ENCODE data around the gene TPMT.

TPMT gene

DNA sequence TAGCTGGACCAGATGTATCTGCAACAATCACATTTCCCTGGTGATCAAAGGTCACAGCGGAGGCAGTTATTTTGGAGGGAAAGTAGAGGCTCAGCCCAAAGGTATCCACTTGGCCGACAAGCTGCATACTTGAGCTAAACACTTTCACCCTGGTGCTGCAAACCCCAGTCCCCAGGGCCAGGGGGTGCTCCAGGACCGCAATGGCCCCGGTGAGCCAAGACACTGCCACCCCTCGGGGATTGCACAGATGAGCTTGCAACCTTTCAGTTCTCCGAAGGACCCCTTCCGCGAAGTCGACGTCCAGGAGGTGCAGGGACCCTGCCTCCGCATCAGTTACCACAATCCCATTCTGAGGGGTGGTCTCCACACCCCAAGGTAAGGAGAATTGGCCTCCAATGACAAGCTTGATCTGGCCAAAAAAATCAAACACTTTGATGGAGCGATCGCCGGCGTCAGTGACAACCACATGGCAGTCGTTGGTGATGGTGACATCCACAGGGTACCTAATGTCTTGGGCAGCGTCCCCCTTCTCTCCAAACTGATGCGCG lies 33.2 kb downstream of the TPMT start:
- TF ChIP-seq, protein P1, sequence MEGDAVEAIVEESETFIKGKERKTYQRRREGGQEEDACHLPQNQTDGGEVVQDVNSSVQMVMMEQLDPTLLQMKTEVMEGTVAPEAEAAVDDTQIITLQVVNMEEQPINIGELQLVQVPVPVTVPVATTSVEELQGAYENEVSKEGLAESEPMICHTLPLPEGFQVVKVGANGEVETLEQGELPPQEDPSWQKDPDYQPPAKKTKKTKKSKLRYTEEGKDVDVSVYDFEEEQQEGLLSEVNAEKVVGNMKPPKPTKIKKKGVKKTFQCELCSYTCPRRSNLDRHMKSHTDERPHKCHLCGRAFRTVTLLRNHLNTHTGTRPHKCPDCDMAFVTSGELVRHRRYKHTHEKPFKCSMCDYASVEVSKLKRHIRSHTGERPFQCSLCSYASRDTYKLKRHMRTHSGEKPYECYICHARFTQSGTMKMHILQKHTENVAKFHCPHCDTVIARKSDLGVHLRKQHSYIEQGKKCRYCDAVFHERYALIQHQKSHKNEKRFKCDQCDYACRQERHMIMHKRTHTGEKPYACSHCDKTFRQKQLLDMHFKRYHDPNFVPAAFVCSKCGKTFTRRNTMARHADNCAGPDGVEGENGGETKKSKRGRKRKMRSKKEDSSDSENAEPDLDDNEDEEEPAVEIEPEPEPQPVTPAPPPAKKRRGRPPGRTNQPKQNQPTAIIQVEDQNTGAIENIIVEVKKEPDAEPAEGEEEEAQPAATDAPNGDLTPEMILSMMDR (IDR thresholded peaks at IDR 0.05; ENCODE audit: insufficient read depth, low read depth, low read length, missing control alignments): peak; percentile 70
- DNase-seq (ENCODE audit: low read depth): peak; percentile 65
- H3K4me3 ChIP-seq (ENCODE audit: low read depth, low read length): peak overlapping the region; percentile 36

DNA sequence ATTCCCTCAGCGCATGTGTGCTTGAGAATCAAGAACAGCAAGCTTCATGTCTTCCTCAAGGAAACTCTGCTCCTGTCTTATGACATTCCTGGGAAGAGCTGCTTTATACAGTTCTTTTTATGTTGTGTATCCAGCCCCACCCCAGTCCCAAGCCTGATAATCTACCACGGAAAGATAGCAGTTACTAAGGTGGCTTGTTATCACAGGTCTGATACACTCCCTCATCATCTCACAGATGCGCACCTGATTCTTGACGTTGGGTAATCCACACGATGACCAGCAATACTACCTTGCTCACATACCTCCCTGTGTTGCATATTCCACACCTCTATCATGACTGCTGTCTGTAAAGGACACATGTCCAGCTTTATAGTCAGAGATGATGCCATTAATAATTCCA lies 35.6 kb downstream of the TPMT start:
- TF ChIP-seq, protein P1 (IDR thresholded peaks at IDR 0.05; ENCODE audit: insufficient read depth, low read depth, low read length, missing control alignments): no peak
- DNase-seq (ENCODE audit: low read depth): no peak
- H3K4me3 ChIP-seq (ENCODE audit: low read depth, low read length): no peak overlapping the region

DNA sequence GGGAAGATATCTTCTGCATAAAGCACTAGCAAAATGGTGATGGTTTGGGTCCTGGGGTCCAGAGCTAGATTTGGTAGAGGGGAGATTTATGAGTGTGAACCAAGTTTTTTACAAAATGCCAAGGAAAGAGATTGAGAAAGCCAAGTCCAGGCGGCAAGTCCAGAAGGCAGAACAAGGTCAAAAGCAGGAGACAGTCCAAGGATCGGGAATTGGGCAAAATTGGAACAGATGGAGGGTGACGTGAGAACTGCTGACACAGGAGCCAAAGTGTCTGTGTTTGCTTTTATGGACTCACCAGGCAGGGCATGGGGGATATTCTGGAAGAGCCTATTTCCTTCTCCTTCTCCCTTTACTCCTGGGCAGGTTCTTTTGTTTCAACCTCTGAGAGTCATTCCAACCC lies 36.5 kb downstream of the TPMT start:
- DNase-seq (ENCODE audit: low read depth): no peak
- H3K4me3 ChIP-seq (ENCODE audit: low read depth, low read length): no peak overlapping the region
- TF ChIP-seq, protein P1 (IDR thresholded peaks at IDR 0.05; ENCODE audit: insufficient read depth, low read depth, low read length, missing control alignments): no peak

DNA sequence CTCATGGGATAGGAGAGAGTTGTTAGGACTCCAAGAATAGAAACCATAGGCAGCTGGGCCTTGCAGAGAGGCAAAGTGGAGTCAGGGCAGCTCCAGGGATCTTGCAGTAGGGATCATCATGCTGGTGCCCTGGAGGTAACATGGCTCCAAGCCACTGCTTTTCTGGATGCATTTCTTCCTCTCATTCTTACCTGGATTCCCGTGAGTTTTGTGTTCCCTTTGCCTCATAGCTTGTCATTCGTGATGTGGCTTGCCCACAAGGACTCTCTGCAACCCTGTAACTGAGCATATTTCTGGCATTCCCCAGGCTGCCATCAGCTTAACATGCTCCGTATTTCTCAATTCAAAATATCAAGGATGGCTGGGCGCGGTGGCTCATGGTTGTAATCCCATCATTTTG lies 37.7 kb downstream of the TPMT start:
- TF ChIP-seq, protein P1 (IDR thresholded peaks at IDR 0.05; ENCODE audit: insufficient read depth, low read depth, low read length, missing control alignments): no peak
- H3K4me3 ChIP-seq (ENCODE audit: low read depth, low read length): no peak overlapping the region
- DNase-seq (ENCODE audit: low read depth): no peak

DNA sequence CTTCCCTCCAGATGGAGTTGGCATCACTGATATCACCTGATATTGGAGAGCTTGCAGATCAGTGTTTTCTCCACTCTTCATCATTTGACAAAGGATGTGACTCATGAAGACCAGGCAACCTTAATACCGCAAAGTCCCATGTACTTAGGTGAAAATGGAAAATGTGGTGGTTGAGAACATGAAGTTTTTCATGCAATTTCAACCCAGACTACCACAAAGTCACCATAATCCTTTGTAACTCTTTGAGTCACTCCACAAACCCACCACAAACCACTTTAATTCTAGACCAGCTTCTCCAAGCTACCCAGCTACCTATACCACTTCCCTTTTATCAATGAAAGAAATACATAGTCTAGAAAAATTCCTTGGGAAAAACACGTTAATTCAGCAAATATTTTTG lies 39.5 kb downstream of the TPMT start:
- DNase-seq (ENCODE audit: low read depth): no peak
- TF ChIP-seq, protein P1 (IDR thresholded peaks at IDR 0.05; ENCODE audit: insufficient read depth, low read depth, low read length, missing control alignments): no peak
- no peak overlapping the region for H3K4me3 ChIP-seq (ENCODE audit: low read depth, low read length)

DNA sequence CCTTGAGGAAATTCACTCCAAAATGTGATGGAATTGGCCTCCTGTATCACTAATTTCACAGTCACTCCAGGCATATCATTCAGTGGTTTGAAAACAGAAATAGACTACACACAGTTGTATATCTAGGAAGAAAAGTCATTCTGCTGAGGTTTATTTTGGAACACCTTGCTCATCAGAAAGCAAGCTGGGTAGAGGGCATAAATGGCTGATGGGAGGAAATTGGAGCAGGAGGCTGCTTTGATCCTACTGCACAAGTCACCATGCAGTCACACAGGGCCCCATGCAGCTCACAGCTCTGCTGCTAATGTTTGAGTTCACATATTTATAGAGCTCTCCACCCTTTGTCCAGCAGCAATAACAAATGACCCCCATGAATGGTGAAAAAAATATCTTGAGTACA lies 44.7 kb downstream of the TPMT start:
- TF ChIP-seq, protein P1 (IDR thresholded peaks at IDR 0.05; ENCODE audit: insufficient read depth, low read depth, low read length, missing control alignments): no peak
- no peak for DNase-seq (ENCODE audit: low read depth)
- H3K4me3 ChIP-seq (ENCODE audit: low read depth, low read length): no peak overlapping the region

DNA sequence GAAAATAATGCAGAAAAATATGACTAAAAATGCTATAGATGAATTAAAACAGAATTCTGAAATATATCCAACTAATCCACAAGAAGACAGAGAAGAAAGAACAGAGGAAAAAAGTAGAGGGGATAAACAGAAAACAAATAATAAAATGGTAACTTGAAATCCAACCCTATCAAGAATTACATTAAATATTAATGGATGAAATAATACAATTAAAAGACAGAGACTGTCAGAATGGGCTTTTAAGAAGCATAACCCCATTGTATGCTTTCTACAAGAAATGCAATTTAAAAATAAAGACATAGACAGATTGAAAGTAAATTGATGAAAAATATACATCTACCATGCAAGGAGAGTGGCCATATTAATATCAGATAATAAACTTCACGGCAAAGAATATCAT lies 47.8 kb downstream of the TPMT start:
- DNase-seq (ENCODE audit: low read depth): no peak
- no peak overlapping the region for H3K4me3 ChIP-seq (ENCODE audit: low read depth, low read length)
- TF ChIP-seq, protein P1 (IDR thresholded peaks at IDR 0.05; ENCODE audit: insufficient read depth, low read depth, low read length, missing control alignments): no peak

Measured in GM12865 (cell line).